HG02610 (cell line): Measurements from ENCODE around the gene TMUB2.
A peak's percentile ranks its signal among the peaks of the same experiment; 100 is the strongest.
"Not testable (repeated sequence)": the region's sequence is repeated elsewhere in the genome, so short reads cannot be mapped to it uniquely, and the experiment has no call there.

Experiments
- ATAC-seq: cut with Tn5 transposase; IDR thresholded peaks from one replicate; pipeline ENCODE4 v1.9.1; 2021; ENCODE audit warnings: mild to moderate bottlenecking, moderate library complexity; ENCODE audit not compliant: unreplicated experiment

Gene TMUB2

GRCh38 chr17:44217738-44218343 lies 31.1 kb downstream of the TMUB2 start:
- no peak for ATAC-seq

GRCh38 chr17:44218344-44219107 lies 31.8 kb downstream of the TMUB2 start:
- ATAC-seq, result peak; percentile 36

DNA sequence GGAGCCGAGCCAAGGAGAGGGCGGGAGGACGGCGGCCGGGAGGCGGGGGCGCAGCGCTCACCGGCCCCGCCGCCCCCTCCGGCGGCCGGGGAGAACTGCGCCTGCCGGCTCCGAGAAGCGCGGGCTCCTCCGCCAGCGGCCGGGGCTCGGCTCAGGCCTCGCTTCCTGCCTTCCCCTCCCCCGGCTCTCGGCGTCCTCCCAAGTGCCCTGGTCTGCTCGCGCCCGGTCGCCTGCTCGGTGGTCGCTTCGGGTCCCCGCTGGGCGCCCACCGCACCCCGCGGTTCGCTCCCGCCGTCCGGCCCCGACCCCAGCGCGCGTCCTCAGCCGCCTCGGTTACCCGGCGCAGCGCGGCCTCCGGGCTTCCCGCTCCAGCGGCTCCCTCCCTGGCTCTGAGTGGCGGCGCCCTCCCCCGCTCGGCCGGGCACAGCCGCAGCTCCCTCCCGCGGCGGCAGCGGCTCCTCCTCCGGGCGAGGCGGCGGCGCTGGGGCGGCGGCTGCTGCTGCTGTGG lies 32.4 kb downstream of the TMUB2 start:
- peak; percentile 27 for ATAC-seq

DNA sequence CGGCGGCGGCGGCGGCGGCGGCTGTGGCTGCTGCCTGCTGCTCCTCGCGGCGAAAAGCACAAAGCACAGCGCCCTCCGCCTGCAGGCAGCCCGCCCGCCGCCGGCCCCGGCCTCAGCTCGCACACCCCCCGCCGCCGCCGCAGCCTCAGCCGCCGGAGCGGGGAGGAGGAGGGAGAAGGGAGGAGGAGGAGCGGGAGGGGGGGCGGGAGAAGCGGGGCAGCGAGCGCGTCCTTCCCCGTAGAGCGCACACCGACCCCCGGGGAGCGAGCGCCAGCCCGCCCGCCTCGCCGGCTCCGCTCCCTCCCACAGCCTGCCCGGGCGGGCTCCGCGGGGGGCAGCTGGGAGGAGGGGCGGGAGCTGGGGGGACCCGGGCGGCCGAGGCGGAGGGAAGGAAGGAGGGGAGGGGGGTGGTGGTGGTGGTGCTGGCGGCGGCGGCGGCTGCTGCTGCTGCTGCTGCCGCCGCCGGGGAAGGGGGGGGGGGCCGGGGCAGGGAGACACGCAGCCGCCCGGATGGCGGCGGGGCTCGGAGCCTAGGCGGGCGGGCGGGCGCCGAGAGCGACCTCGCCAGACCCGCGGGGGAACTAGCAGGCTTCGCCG lies 32.9 kb downstream of the TMUB2 start, which contains the start of gene UBTF:
TSS of gene UBTF (minus strand) at position 60 of the 597 bp plus-strand sequence. CDS start 1,446 bp downstream, outside the sequence.
- ATAC-seq, result no peak

DNA sequence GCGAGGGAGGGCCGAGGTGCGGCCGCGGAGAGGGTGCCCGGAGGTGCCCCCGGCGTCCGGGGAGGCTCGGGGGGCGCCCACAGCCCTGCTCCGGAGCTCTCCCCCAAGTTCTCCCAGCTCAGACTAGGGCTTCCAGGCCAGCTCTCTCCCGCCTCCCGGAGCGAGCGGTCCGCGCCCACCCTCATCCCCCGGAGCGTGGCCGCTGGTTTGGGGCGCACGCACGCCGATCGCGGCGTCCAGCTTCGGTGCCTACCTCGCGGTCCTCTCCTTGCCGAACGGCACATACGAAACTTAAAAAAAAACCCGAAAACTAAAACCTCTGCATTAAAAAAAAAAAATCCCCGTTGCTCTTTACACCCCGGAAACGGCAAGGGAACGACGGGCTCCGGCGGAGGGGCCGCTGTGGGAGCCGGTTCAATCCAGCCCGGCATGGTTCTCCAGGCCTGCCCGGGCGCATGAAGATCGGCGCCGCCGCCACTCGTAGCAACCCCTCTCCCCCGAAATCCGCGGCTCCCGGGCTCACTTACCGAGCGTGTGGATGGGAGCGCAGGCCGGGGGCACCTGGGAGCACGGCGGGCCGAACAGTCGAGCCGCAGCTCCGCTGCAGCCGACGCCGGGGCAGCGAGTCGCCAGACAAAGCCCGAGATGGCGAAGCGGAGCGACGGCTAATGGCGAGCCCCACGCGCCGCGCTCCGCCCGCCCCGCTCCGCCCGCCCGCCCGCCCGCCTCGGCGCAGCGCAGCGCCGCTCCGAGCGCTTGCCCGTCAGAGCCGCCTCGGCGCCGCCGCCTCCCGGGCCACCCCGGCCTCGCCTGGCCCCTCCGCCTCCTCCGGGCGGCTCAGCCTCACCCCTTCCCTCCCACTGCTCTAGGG lies 33.7 kb downstream of the TMUB2 start:
- no peak for ATAC-seq

DNA sequence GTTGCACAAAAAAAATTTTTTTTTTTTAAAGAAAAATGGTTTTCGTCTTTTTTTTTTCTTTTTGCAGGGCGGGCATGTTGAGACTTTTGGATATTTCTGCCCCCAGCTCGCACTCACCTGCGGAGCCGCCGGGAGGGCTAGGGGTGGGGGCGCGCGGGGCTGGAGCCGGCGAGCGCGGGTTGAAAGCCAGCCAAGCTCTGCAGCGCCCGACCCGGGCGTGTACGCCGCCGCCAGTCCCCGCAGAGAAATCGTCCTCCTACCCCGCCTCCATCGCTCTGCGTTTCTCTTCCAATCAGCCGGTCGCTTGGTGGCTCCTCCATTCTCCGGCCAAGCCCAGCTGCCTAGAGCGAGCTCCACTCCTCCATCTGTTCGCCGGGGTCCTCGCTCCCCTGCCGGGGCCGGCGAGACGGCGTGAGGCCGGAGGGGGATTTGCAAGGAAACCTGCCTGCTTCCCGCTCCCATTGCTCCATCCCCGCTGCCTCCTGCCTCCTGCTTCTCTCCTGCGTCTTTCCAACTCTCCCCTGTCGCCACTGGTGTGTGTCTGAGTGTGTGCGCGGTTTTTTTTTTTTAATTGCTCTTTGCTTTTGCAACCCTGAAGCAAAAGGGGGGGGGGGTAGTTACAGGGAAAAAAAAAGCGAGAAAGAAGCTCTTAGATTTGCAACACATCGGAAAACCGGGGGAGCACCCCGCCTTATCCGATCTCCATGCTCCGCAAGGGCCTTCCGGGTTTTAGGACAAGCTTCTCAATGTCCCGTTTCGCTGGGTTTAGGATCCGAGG lies 34.5 kb downstream of the TMUB2 start:
- no peak for ATAC-seq

DNA sequence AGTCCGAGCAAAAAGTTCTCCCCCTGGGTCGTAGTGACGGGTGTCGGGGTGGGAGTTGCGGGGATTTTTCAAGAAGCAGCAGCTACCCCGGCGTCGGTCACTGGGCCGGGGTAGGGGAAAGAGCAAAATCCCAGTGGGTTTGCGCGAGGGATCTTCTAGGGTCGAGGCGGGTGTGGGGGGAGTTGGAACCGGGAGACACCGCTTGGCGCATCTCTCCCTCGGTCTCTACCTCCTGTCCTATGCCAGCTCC lies 35.0 kb downstream of the TMUB2 start:
- ATAC-seq, result no peak

DNA sequence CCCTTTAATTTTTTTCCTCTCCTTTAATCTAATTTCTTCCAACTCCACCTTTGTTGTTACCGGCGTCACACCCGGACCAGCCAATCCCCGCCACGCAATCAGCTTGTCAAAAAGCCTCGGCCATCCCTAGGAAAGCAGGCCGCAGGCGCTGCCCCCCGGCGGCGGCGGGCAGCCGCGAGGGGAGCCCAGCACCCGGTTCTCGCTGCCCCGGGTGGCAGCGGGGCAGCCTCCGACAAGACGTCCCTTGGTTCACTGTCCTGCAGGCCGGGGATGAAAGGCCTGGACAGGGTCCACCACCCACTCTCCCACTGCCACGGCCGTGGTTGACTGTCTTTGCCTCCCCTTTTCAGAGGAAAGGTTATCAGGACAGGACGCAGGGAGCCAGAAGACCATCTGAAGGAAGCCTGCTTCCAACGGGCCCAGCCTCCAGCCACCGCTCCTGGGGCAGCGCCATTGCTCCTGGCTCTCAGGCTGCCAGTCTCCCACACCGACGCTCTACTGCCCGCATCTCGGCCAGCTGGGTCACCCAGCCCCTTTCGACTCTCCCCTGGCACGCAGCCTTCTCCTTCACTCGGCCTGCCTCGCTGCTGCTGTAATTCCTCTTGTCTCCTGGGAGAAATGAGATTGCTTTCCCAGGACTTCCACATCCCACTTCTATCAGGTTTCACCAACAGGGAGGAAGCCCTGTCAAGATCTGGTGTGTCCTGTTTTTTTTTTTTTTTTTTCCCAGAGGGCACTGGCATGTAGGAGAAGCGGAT lies 35.5 kb downstream of the TMUB2 start:
- ATAC-seq, result no peak

DNA sequence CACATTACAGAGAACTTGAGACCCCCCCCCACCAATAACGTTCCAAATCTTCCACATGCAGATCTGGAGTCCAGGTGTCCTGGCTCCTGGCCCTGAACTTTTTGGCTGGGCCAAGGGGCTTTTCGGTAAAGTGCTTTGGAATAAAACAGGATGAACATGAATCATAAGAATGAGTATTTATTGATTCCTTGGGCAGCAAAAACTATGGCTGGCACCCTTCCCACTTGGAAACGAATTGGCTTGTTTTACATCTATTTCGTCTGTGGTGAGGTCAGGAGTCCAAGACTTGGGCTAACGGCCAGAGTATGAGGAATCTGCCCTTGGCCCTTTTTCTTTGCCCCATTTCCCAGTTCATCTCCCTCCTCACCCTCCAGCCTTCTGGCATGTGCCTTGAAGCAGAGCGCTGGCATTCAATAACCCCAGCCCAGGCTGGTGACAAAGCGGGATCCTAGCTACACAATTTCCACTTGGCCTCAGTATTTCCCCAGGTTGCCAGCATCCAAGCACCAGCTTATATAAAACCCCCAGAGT lies 36.8 kb downstream of the TMUB2 start:
- ATAC-seq, result no peak

DNA sequence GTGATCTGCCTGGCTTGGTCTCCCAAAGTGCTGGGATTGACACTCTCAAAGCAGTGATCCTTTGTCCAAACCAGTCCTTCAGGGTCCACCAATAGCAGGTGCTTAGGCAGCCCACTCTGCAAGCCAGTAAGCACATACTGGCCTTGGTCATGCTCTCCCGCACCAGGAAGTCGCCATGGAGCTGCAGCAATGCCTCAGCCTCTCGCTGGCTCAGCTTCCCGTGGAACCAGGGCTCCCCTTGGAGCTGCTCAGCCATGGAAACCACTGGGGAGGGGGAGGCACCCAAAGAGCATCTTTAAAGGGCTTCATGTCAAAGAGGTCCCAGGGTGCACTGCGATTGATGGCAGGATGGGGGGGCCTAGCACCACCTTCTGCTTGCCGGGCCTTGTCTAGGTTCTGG lies 42.3 kb downstream of the TMUB2 start:
- ATAC-seq, result no peak

DNA sequence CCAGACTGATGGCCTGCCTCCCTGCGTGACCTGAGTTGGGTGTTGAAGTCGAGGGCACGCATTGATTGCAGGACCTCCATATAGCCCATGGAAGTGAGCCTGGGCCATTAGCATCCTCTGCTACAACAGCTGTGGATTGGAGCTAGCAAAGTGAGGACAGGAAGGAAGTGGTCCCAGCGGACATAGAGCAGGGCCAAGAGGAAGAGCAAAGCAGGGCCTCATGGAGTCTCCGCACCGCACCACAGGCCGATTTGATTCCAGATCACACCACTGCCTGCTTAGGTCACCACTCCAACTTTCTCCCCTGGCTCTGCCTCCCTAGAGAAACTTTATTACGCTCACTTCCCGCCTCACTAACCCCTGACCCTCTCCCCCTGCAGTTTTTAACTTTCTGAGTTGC lies 43.4 kb downstream of the TMUB2 start:
- no peak for ATAC-seq

GRCh38 chr17:44232061-44232460 lies 45.3 kb downstream of the TMUB2 start:
- ATAC-seq, result no peak

DNA sequence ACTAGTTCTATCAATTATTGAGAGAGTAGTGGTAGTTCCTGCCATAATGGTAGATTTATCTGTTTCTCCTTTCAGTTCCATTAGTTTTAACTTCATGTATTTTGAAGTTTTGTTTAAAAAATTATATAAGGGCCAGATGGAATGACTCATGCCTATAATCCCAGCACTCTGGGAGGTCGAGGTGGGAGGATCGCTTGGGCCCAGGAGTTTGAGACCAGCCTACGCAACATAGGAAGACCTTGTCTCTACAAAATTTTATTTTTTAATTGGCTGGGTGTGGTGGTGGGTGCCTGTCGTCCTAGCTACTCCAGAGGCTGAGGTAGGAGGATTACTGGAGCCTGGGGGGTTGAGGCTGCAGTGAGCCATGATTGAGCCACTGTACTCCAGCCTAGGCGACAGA lies 46.8 kb downstream of the TMUB2 start:
- ATAC-seq, result no peak

DNA sequence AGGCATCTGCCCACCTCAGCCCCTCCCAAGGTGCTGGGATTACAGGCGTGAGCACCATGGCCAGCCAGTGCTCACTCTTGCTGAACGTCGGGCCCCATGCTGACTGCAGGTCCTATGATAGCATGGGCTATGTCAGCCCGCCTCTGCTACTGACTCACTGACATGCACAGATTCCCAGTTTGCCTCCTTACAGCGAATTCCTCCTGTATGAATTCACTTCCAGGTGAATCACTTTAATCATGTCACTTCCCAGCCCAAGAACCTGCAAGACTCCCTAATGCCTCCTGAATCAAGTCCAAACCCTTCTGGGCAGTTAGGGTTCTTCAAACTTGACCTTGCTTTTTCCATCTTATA lies 48.8 kb downstream of the TMUB2 start:
- ATAC-seq, result no peak

- ATAC-seq, result no peak
Observed at GRCh38 chr17:44236444-44236991, 49.7 kb downstream of the TMUB2 start.

DNA sequence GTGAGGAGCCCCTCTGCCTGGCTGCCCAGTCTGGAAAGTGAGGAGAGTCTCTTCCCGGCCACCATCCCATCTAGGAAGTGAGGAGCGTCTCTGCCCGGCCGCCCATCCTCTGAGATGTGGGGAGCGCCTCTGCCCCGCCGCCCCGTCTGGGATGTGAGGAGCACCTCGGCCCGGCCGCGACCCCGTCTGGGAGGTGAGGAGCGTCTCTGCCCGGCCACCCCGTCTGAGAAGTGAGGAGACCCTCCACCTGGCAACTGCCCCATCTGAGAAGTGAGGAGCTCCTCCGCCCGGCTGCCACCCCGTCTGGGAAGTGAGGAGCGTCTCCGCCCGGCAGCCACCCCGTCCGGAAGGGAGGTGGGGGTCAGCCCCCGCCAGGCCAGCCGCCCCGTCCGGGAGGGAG lies 51.1 kb downstream of the TMUB2 start:
- not testable (repeated sequence) for ATAC-seq

DNA sequence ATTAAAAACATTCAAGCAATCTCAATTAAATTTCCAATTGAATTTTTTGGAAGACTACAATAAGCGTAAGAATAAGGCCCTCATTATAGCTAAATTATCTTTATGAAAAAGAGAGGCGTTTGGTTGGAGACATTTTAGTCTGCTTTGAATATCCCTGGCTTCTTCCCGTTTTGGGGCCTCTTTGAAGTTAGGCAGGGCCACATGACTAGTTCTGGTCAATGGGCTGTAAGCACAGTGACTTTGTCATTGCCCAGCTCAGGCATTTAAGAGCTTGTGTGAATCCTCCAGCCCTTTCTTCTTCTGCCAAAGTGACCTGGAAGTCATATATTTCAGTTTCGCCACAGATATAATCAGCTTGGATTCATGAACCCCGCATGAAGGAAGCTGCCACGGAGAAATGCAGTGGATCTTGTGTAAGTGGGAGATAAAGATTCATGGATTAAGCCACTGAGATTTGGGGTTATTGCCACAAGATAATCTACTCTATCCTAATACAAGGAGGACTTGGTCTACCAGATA lies 54.4 kb downstream of the TMUB2 start:
- ATAC-seq, result no peak
